Right cardiac atrium (tissue), 5 donors: ENCODE data around the gene ULK4. TPM values are rescaled to one million over a fixed set of nuclear protein-coding genes. Genes with fewer than 3 reads are reported as not detected.
A peak's percentile ranks its signal among the peaks of the same experiment; 100 is the strongest.

ENCODE experiments used
- ATAC-seq, 2 donors: fragments of 200-7000 bp; cut with Tn5 transposase; one replicate each; pipeline versions ENCODE4 v1.8.0 to v1.9.1; 2020; ENCODE audit warnings: moderate library complexity in 2 of 2, mild to moderate bottlenecking in 1 of 2
- DNase-seq, 3 donors: peaks; one replicate each; pipeline ENCODE4 v3.0.0-alpha.2; 2020
- H3K27ac ChIP-seq: one replicate; pipeline ENCODE4 v1.5.1; 2013; ENCODE audit warnings: mild to moderate bottlenecking, low read length, control low read depth, moderate library complexity
- H3K27me3 ChIP-seq: one replicate; pipeline ENCODE4 v1.6.1; 2013; ENCODE audit not compliant: control insufficient read depth, insufficient read depth
- H3K4me1 ChIP-seq: one replicate; pipeline ENCODE4 v1.6.1; 2013; ENCODE audit warnings: low read length; ENCODE audit not compliant: control insufficient read depth, insufficient read depth
- H3K4me3 ChIP-seq: one replicate; pipeline ENCODE4 v1.5.1; 2013; ENCODE audit warnings: low read length, control low read depth
- H3K9me3 ChIP-seq: one replicate; pipeline ENCODE4 v1.6.1; 2013; ENCODE audit warnings: low read length; ENCODE audit not compliant: control insufficient read depth
- WGBS: extraction: QIAGEN DNeasy Blood & Tissue Kit; methylation state at CpG from one replicate; pipeline ENCODE4 v1.1.7; 2013; 5-methylcytosine and 5-hydroxymethylcytosine counted together
- intact Hi-C, 4 donors: fragments of 100-400 bp; cut with DNase I; formaldehyde crosslinking; loops; one replicate each; pipeline versions ENCODE4 v1.11.0 to v1.14.0; 2022 to 2023
- polyA plus RNA-seq: library from polyadenylated mRNA; stranded (reverse); fragments of 200-250 nt; gene quantifications from one replicate; pipeline ENCODE4 v1.2.3, GENCODE V29; 2013
- total RNA-seq, 4 donors: library from RNA; stranded (reverse); fragmentation: NEBNext Ultra II Directional; extraction: Animal tissue kit (Norgen Biotek cat#: 25700); gene quantifications; one replicate each; pipeline ENCODE4 v1.2.1, GENCODE V29; 2021
- donor health status: healthy with polysubstance abuse.
- donor health status: DM: no; HTN: yes; CAD: no.
- donor health status: DM: no; HTN: no; CAD: no.
- donor health status: DM: no; HTN: yes; CAD: no; lungs with severe emphysema.
- donor health status: DM: yes; HTN: yes; CAD: no.

The ULK4 gene
- total and polyA plus RNA-seq, 5 donors: 13.8 to 22.4 (median 18.0) TPM

DNA sequence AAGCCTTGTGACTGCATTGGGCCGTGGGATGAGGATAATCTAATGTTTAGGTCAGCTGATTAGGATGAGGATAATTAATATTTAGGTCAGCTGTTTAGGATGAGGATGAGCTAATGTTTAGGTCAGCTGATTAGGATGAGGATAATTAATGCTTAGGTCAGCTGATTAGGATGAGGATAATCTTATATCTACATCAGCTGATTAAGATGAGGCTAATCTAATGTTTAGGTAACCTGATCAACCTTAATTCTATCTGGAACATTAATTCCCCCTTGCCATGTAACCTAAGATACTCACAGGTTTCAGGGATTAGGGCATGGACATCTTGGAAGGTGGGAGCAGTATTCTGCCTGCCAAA, 362.8 kb downstream of the ULK4 start:
- Histone ChIP-seq H3K4me1 (peaks cover 5% of the 10 kb centered on the region), H3K27me3 (no peaks in the 10 kb centered on the region), H3K9me3 (no peaks in the 10 kb centered on the region), H3K27ac (no peak overlapping the region), H3K4me3 (no peak overlapping the region)
- ATAC-seq: no peak
- intact Hi-C loops: no loop called here
- DNase-seq: no peak
- WGBS: 34% methylated on average over 1 of the region's 1 CpG

DNA sequence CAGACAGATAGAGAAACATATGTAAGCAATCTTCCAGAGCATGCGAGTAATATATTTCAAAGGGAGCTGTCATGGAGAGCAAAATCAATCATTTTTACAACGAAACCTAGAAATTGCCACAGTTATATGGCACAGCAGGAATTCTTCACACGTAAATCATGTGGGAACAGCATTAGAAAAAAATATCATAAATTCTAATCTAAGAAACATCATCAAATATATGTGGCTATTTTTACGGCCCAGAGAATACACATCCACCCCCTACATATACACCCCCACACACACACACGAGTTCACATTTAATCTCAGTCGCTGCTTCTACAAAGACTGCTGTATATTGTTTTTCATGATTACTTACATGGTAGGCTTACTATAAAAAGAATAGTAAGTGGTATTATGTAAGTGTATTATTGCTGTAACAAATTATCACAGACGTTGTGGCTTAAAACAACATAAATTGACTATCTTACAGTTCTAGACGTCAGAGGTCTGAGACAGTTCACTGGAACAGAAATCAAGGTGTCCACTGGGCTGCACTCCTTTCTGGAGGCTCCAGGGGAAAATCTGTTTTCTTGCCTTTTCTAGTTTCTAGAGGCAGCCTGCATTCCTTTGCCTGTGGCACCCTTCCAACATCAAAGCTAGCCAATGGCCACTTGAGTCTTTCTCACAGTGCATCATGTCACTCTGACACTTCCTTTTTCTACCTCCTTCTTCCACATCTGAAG, 363.3 kb downstream of the ULK4 start:
- 56% methylated on average over 8 of the region's 8 CpGs for WGBS
- intact Hi-C loops: no loop called here

GRCh38 chr3:41593774-41594173, 368.1 kb downstream of the ULK4 start:
- no peak overlapping the region for H3K27ac ChIP-seq
- ATAC-seq (no peak), DNase-seq (no peak)
- WGBS: 66% methylated on average over 5 of the region's 5 CpGs
- no peaks in the 10 kb centered on the region for H3K9me3 ChIP-seq
- H3K27me3 ChIP-seq: no peaks in the 10 kb centered on the region
- intact Hi-C loops: no loop called here
- no peak overlapping the region for H3K4me3 ChIP-seq
- H3K4me1 ChIP-seq: no peaks in the 10 kb centered on the region

More for the DNA sequence above, 363.3 kb downstream of the ULK4 start:
- Histone ChIP-seq H3K4me3 (no peak overlapping the region), H3K9me3 (no peaks in the 10 kb centered on the region), H3K27ac (no peak overlapping the region), H3K27me3 (no peaks in the 10 kb centered on the region), H3K4me1 (peaks cover 5% of the 10 kb centered on the region)
- no peak for DNase-seq
- ATAC-seq: no peak

DNA sequence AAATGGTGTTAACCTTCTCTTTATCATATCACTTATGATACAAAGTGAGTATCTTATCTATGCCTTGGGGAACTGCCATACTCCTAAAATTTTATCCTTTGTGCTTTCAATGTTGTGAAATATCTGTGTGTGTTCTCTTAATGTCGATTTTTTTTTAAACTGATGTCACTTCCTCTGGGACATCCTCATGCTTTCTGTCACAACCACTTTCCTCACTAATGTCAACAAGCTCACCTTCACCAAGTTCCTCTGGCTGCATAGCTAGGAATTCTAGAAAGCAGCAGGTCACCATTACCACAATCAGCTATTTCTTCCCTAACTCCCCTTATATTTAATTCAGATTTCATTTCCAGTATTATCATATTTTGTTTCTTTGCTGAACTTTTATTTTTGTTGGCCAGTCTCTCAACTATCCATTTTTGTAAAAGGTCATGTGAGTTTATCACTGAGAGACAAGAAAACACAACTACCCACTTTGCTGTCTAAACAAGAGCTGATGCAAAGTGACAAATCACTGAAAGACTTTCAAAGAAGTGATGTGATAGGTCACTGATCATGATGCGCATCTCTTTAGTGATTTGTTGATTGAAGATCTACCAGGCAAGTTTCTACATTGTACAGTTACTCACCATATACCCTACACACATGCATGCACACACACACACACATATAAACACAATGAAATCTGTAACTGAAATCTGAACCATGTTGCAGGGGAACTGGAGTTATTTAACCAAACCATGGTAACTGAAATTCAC, 369.0 kb downstream of the ULK4 start:
- intact Hi-C loops: no loop called here
- ATAC-seq (no peak), DNase-seq (no peak)
- Histone ChIP-seq H3K9me3 (no peaks in the 10 kb centered on the region), H3K4me1 (no peaks in the 10 kb centered on the region), H3K27me3 (no peaks in the 10 kb centered on the region), H3K4me3 (no peak overlapping the region), H3K27ac (no peak overlapping the region)
- 39% methylated on average over 2 of the region's 2 CpGs for WGBS

DNA sequence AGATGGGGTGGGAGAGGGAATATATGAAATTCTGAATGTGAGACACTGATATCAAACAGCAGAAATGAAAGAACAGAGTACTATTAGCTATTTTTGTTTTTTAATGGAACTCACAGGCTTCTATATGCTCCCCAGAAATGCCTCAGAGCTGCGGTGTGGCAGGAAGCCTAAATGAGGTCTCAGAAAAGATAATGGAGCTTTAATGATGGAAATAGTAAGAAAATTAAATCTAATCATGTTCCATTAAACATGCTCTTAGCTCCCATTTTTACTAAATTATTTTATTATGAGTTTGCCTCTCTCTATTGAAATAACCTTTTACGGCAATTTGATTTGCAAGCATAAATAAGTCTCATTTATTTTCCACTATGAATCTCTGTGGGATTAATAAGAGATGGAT, 378.9 kb downstream of the ULK4 start:
- Histone ChIP-seq H3K27ac (no peak overlapping the region), H3K27me3 (no peaks in the 10 kb centered on the region), H3K4me3 (no peak overlapping the region), H3K4me1 (no peaks in the 10 kb centered on the region), H3K9me3 (no peaks in the 10 kb centered on the region)
- ATAC-seq (no peak), DNase-seq (no peak)
- 89% methylated on average over 2 of the region's 2 CpGs for WGBS
- intact Hi-C loops: no loop called here

GRCh38 chr3:41581700-41582099, 380.2 kb downstream of the ULK4 start:
- H3K27me3 ChIP-seq: no peaks in the 10 kb centered on the region
- no peaks in the 10 kb centered on the region for H3K9me3 ChIP-seq
- intact Hi-C loops: no loop called here
- no peak overlapping the region for H3K27ac ChIP-seq
- ATAC-seq: no peak
- no peak overlapping the region for H3K4me3 ChIP-seq
- WGBS: 90% methylated on average over 4 of the region's 4 CpGs
- no peaks in the 10 kb centered on the region for H3K4me1 ChIP-seq
- DNase-seq: no peak

DNA sequence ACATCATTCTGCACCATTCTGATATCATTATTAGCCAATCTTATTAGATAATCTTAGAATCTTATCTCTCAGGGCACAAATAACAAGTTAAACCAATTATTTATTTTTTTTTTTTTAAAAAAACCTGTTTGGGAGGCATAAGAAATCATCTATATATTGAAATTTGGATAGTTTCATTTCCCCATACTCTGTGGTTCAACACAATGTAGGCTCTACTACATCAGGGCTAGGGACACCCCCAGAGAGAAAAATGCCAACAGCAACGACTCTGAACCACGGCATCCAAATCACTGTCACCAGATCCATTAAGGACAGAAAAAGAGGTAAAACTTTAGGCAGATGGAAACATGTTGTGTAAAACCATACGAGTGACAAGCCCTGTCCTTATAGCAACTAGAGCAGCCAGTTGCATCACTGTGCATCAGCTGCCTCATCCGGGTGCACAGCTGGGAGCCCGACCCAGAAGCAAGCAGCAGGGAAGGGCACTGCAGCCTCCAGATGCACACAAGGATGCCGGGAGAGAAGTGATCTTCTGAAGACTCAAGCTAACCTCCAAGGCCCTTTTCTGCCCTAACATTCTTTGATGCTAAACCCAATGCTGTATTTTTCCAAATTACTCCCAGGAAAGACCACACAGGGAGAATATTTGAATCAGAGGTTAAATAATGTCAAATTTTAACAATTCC, 381.5 kb downstream of the ULK4 start:
- no peak overlapping the region for H3K27ac ChIP-seq
- H3K27me3 ChIP-seq: no peaks in the 10 kb centered on the region
- H3K4me3 ChIP-seq: no peak overlapping the region
- intact Hi-C loops: no loop called here
- DNase-seq: no peak
- peaks cover 7% of the 10 kb centered on the region for H3K4me1 ChIP-seq
- 81% methylated on average over 6 of the region's 6 CpGs for WGBS
- no peak for ATAC-seq
- no peaks in the 10 kb centered on the region for H3K9me3 ChIP-seq

DNA sequence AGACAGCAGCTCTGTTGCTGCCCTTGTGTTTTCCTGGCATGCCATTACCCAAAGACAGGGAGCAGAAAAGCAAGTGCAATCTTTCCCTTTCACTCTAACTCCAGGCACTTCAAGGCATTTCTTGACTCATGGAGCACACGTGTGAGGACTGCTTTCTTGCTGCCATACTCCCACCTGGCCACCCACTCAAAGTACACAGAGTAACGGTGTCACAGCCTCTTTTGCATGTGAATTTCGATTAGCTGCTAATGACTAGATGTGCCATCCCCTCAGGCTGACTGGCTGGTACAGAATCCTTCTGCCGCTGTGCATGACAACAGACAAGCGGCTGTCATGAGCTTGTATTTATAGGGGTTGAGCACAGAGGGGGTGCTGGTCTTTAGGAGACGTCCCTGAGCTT, 382.0 kb downstream of the ULK4 start:
- DNase-seq (no peak), ATAC-seq (no peak)
- Histone ChIP-seq H3K27me3 (no peaks in the 10 kb centered on the region), H3K4me3 (no peak overlapping the region), H3K4me1 (peaks cover 7% of the 10 kb centered on the region), H3K9me3 (no peaks in the 10 kb centered on the region), H3K27ac (no peak overlapping the region)
- 93% methylated on average over 6 of the region's 6 CpGs for whole genome bisulfite sequencing
- intact Hi-C loops: no loop called here

DNA sequence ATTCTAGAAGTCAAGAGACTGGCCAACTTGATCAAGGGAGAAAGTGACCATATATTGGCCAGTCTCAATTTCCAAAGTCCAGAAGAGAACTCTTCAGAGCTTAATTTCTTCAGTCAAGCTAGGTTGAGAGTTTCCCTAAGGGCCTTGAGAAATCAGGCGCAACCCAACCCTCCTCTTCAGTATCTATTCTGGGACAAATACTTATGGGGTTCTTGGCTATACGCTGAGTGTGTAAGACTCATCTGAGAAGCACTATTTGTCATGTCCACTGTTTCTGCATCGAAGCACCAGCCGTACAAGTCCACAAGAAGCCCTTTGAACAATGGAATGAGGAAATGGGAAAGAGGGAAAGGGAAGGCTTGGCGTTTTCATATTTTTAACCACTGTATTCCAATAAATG, 383.1 kb downstream of the ULK4 start:
- WGBS: 89% methylated on average over 5 of the region's 5 CpGs
- no peak for ATAC-seq
- Histone ChIP-seq H3K4me3 (no peak overlapping the region), H3K9me3 (no peaks in the 10 kb centered on the region), H3K27ac (no peak overlapping the region), H3K27me3 (no peaks in the 10 kb centered on the region), H3K4me1 (peaks cover 7% of the 10 kb centered on the region)
- DNase-seq: no peak
- intact Hi-C loops: no loop called here

DNA sequence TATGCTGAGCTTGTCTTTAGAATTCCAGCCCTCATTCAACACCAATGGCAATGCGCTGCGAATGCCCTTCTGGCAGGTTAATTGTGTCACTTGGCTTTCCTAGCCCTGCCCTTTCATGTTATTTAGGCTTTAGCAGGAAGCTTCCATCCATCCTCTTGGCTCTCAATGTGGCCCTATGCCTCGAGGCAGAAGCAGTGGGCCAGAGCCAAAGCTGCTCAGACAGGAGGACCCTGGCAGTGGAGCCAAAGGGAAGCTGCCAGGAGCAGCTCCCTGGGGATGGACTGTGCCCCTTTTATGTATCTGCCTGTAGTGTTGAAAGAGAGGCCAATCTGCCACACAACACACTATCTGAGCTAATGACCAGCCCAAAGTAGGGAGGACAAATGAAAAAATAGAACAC, 386.2 kb downstream of the ULK4 start:
- Histone ChIP-seq H3K4me1 (peaks cover 7% of the 10 kb centered on the region), H3K27ac (peak overlapping the region; percentile 23), H3K4me3 (no peak overlapping the region), H3K9me3 (no peaks in the 10 kb centered on the region), H3K27me3 (no peaks in the 10 kb centered on the region)
- ATAC-seq (peak; percentile 86 to 94), DNase-seq (peak; percentile 34 to 82 (median 74))
- WGBS: 36% methylated on average over 3 of the region's 3 CpGs
- intact Hi-C loops: no loop called here

GRCh38 chr3:41574900-41575299, 387.0 kb downstream of the ULK4 start:
- 51% methylated on average over 2 of the region's 2 CpGs for WGBS
- peak overlapping the region; percentile 50 for H3K27ac ChIP-seq
- no peak overlapping the region for H3K4me3 ChIP-seq
- H3K9me3 ChIP-seq: no peaks in the 10 kb centered on the region
- ATAC-seq (peak in 1 of 2 donors; percentile 16), DNase-seq (no peak)
- H3K4me1 ChIP-seq: peaks cover 7% of the 10 kb centered on the region
- H3K27me3 ChIP-seq: no peaks in the 10 kb centered on the region
- intact Hi-C loops: no loop called here
